H9 (cell line): ENCODE measurements around the gene CELA2A. TPM values are rescaled to one million over a fixed set of nuclear protein-coding genes. Genes with fewer than 3 reads are reported as not detected.

Experiments
- DNase-seq: peaks from one replicate; pipeline ENCODE4 v3.0.0-alpha.2; 2017
- H2AFZ ChIP-seq: one replicate; pipeline ENCODE4 v1.6.1; 2013; ENCODE audit warnings: mild to moderate bottlenecking, low read length, control low read depth, moderate library complexity
- H2AK5ac ChIP-seq: 2 replicates; pipeline ENCODE4 v1.6.1; 2013; ENCODE audit warnings: low read length, control low read depth, mixed read lengths; ENCODE audit not compliant: insufficient read length
- H2BK120ac ChIP-seq: one replicate; pipeline ENCODE4 v1.6.1; 2013; ENCODE audit warnings: low read depth, mild to moderate bottlenecking, low read length, control low read depth, inconsistent platforms; ENCODE audit not compliant: poor library complexity, severe bottlenecking
- H2BK12ac ChIP-seq: 2 replicates; pipeline ENCODE4 v1.6.1; 2013; ENCODE audit warnings: low read length, control low read depth, mixed read lengths, low read depth; ENCODE audit not compliant: insufficient read length
- H2BK15ac ChIP-seq: 2 replicates; pipeline ENCODE4 v1.6.1; 2013; ENCODE audit warnings: low read depth, low read length, control low read depth
- H2BK20ac ChIP-seq: one replicate; pipeline ENCODE4 v1.6.1; 2013; ENCODE audit warnings: low read depth, mild to moderate bottlenecking, low read length, control low read depth, inconsistent platforms; ENCODE audit not compliant: poor library complexity, severe bottlenecking
- H2BK5ac ChIP-seq: 2 replicates; pipeline ENCODE4 v1.6.1; 2013; ENCODE audit warnings: low read length, control low read depth, mixed read lengths; ENCODE audit not compliant: insufficient read length
- H3K14ac ChIP-seq: 2 replicates; pipeline ENCODE4 v1.6.1; 2013; ENCODE audit warnings: low read length, control low read depth; ENCODE audit not compliant: insufficient read depth
- H3K18ac ChIP-seq: 2 replicates; pipeline ENCODE4 v1.6.1; 2013; ENCODE audit warnings: low read depth, mild to moderate bottlenecking, mixed read lengths, low read length, control low read depth; ENCODE audit not compliant: insufficient read length
- H3K23ac ChIP-seq: 2 replicates; pipeline ENCODE4 v1.6.1; 2013; ENCODE audit warnings: low read length, control low read depth, mixed read lengths, low read depth; ENCODE audit not compliant: insufficient read length
- H3K23me2 ChIP-seq: 2 replicates; pipeline ENCODE4 v1.6.1; 2013; ENCODE audit warnings: low read depth, mild to moderate bottlenecking, mixed read lengths, low read length, control low read depth; ENCODE audit not compliant: insufficient read length, poor library complexity, severe bottlenecking
- H3K27ac ChIP-seq: 2 replicates; pipeline ENCODE4 v1.5.1; 2013; ENCODE audit warnings: low read length, control low read depth, mixed read lengths, low read depth; ENCODE audit not compliant: insufficient read length
- H3K27me3 ChIP-seq: 2 replicates; pipeline ENCODE4 v1.6.1; 2013; ENCODE audit warnings: low read length, control low read depth, inconsistent platforms; ENCODE audit not compliant: insufficient read depth
- H3K4ac ChIP-seq: 2 replicates; pipeline ENCODE4 v1.6.1; 2013; ENCODE audit warnings: low read depth, mild to moderate bottlenecking, control low read depth, inconsistent platforms, low read length, moderate library complexity
- H3K4me1 ChIP-seq: 2 replicates; pipeline ENCODE4 v1.6.1; 2013; ENCODE audit warnings: low read length, control low read depth, inconsistent platforms; ENCODE audit not compliant: insufficient read depth
- H3K4me2 ChIP-seq: 2 replicates; pipeline ENCODE4 v1.6.1; 2013; ENCODE audit warnings: low read length, control low read depth, mixed read lengths; ENCODE audit not compliant: insufficient read length, insufficient read depth
- H3K56ac ChIP-seq: 2 replicates; pipeline ENCODE4 v1.6.1; 2013; ENCODE audit warnings: low read depth, mild to moderate bottlenecking, mixed read lengths, low read length, control low read depth; ENCODE audit not compliant: insufficient read length
- H3K79me1 ChIP-seq: 2 replicates; pipeline ENCODE4 v1.6.1; 2013; ENCODE audit warnings: low read depth, mild to moderate bottlenecking, moderate library complexity, low read length, control low read depth, inconsistent platforms; ENCODE audit not compliant: insufficient read depth, poor library complexity, severe bottlenecking
- H3K79me2 ChIP-seq: 2 replicates; pipeline ENCODE4 v1.6.1; 2013; ENCODE audit warnings: low read length, control low read depth, inconsistent platforms; ENCODE audit not compliant: insufficient read depth
- H3K9ac ChIP-seq: 2 replicates; pipeline ENCODE4 v1.6.1; 2013; ENCODE audit warnings: low read length, control low read depth, mixed read lengths; ENCODE audit not compliant: insufficient read length; ENCODE audit errors: extremely low read depth
- H3K9me3 ChIP-seq: one replicate; pipeline ENCODE4 v1.6.1; 2013; ENCODE audit warnings: low read depth, low read length, inconsistent platforms; ENCODE audit not compliant: control insufficient read depth
- H3T11ph ChIP-seq: one replicate; pipeline ENCODE4 v1.6.1; 2013; ENCODE audit warnings: mild to moderate bottlenecking, low read length, control low read depth, inconsistent platforms
- H4K20me1 ChIP-seq: one replicate; pipeline ENCODE4 v1.6.1; 2013; ENCODE audit not compliant: control insufficient read depth, insufficient read length, insufficient read depth
- H4K5ac ChIP-seq: 2 replicates; pipeline ENCODE4 v1.6.1; 2013; ENCODE audit warnings: low read depth, mild to moderate bottlenecking, mixed read lengths, low read length, control low read depth; ENCODE audit not compliant: insufficient read length
- H4K8ac ChIP-seq: replicated peaks from 2 replicates; pipeline ENCODE4 v1.6.1; 2013; ENCODE audit warnings: low read length, control low read depth, mixed read lengths, low read depth; ENCODE audit not compliant: insufficient read length
- H4K91ac ChIP-seq: 2 replicates; pipeline ENCODE4 v1.6.1; 2013; ENCODE audit warnings: low read depth, mild to moderate bottlenecking, moderate library complexity, mixed read lengths, low read length, control low read depth; ENCODE audit not compliant: insufficient read length
- H3K27ac Mint-ChIP-seq, 3 experiments: 2 replicates in 2 of 3; 3 replicates in 1 of 3; pipeline ENCODE4 v1.8.0; 2020 to 2021; ENCODE audit warnings: mixed read lengths in 3 of 3, mild to moderate bottlenecking in 1 of 3, moderate library complexity in 1 of 3
- H3K27me3 Mint-ChIP-seq: 2 replicates; pipeline ENCODE4 v1.8.0; 2021; ENCODE audit warnings: low read depth, mild to moderate bottlenecking, moderate library complexity, mixed read lengths
- H3K36me3 Mint-ChIP-seq, 3 experiments: 2 replicates in 2 of 3; 3 replicates in 1 of 3; pipeline ENCODE4 v1.8.0; 2020 to 2021; ENCODE audit warnings: low read depth in 3 of 3, mixed read lengths in 3 of 3; ENCODE audit not compliant: insufficient read depth in 1 of 3
- H3K4me1 Mint-ChIP-seq, 2 experiments: 2 replicates each; pipeline ENCODE4 v1.8.0; 2020; ENCODE audit warnings: mixed read lengths in 2 of 2
- H3K4me3 Mint-ChIP-seq, 2 experiments: 2 replicates in 1 of 2; 3 replicates in 1 of 2; pipeline ENCODE4 v1.8.0; 2020 to 2021; ENCODE audit warnings: mild to moderate bottlenecking in 2 of 2, mixed read lengths in 2 of 2, moderate library complexity in 1 of 2
- H3K9me3 Mint-ChIP-seq, 2 experiments: 2 replicates in 1 of 2; 3 replicates in 1 of 2; pipeline ENCODE4 v1.8.0; 2020; ENCODE audit warnings: mild to moderate bottlenecking in 2 of 2, mixed read lengths in 2 of 2, moderate library complexity in 1 of 2
- WGBS: extraction: QIAGEN DNeasy Blood & Tissue Kit; methylation state at CpG from one replicate; pipeline ENCODE4 v1.1.7; 2013; ENCODE audit warnings: missing lambda C conversion rate, low lambda C conversion rate, mixed read lengths; ENCODE audit not compliant: insufficient read length; ENCODE audit errors: extremely low coverage; 5-methylcytosine and 5-hydroxymethylcytosine counted together
- total RNA-seq: library from RNA; stranded (reverse); gene quantifications from 2 replicates; pipeline ENCODE4 v1.2.1, GENCODE V29; 2021
- TF ChIP-seq, protein P1 (sequence below): fragments of 200-600 bp; sonication (generic); conservative IDR thresholded peaks from 3 replicates; pipeline ENCODE4 v1.8.0; 2021; ENCODE audit warnings: antibody characterized with exemption, mild to moderate bottlenecking

CELA2A gene
- total RNA-seq, 1 experiment from 2014 or later: not detected

GRCh38 chr1:15452866-15453571, 3.5 kb upstream of the CELA2A start:
- TF ChIP-seq, protein P1, sequence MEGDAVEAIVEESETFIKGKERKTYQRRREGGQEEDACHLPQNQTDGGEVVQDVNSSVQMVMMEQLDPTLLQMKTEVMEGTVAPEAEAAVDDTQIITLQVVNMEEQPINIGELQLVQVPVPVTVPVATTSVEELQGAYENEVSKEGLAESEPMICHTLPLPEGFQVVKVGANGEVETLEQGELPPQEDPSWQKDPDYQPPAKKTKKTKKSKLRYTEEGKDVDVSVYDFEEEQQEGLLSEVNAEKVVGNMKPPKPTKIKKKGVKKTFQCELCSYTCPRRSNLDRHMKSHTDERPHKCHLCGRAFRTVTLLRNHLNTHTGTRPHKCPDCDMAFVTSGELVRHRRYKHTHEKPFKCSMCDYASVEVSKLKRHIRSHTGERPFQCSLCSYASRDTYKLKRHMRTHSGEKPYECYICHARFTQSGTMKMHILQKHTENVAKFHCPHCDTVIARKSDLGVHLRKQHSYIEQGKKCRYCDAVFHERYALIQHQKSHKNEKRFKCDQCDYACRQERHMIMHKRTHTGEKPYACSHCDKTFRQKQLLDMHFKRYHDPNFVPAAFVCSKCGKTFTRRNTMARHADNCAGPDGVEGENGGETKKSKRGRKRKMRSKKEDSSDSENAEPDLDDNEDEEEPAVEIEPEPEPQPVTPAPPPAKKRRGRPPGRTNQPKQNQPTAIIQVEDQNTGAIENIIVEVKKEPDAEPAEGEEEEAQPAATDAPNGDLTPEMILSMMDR: no peak
- no peak overlapping the region for H3K56ac ChIP-seq
- peaks cover 0 to 6% of the 10 kb centered on the region in 2 experiments; a peak in 2 of 5 replicates for H3K9me3 Mint-ChIP-seq
- H3K27ac ChIP-seq: no peak overlapping the region
- H3K79me1 ChIP-seq: no peaks in the 10 kb centered on the region
- H3K4ac ChIP-seq: no peak overlapping the region
- no peak overlapping the region for H3K18ac ChIP-seq
- peaks cover 2% of the 10 kb centered on the region for H3K27me3 Mint-ChIP-seq
- no peak overlapping the region for H4K8ac ChIP-seq
- no peaks in the 10 kb centered on the region for H4K20me1 ChIP-seq
- no peaks in the 10 kb centered on the region for H3K79me2 ChIP-seq
- no CpG with 5 or more reads among the region's 10 CpGs for WGBS
- H3K36me3 Mint-ChIP-seq: no peaks in the 10 kb centered on the region; a peak in 1 of 7 replicates
- no peak overlapping the region for H3K9ac ChIP-seq
- H4K5ac ChIP-seq: no peak overlapping the region
- no peak overlapping the region for H2BK12ac ChIP-seq
- H3K23ac ChIP-seq: no peak overlapping the region
- H2BK15ac ChIP-seq: no peak overlapping the region
- peaks cover 11 to 15% of the 10 kb centered on the region in 2 experiments for H3K4me1 Mint-ChIP-seq
- H3K4me1 ChIP-seq: no peaks in the 10 kb centered on the region
- no peak for DNase-seq
- H2BK20ac ChIP-seq: no peak overlapping the region
- no peak overlapping the region for H3K4me3 Mint-ChIP-seq
- H3T11ph ChIP-seq: no peak overlapping the region
- no peaks in the 10 kb centered on the region for H3K27me3 ChIP-seq
- no peak overlapping the region for H4K91ac ChIP-seq
- H3K9me3 ChIP-seq: no peaks in the 10 kb centered on the region
- H3K27ac Mint-ChIP-seq: no peak overlapping the region
- H2AK5ac ChIP-seq: no peak overlapping the region
- H3K23me2 ChIP-seq: no peaks in the 10 kb centered on the region
- H2AFZ ChIP-seq: no peak overlapping the region
- no peak overlapping the region for H2BK5ac ChIP-seq
- no peak overlapping the region for H3K4me2 ChIP-seq
- H3K14ac ChIP-seq: no peak overlapping the region
- no peak overlapping the region for H2BK120ac ChIP-seq
